Iris pigment epithelial cell (primary cell): ENCODE results near the gene FOXP1.

ENCODE experiments used
- DNase-seq: peaks from one replicate; pipeline ENCODE4 v3.0.0-alpha.2; 2011; ENCODE audit warnings: low read depth

FOXP1 gene

DNA sequence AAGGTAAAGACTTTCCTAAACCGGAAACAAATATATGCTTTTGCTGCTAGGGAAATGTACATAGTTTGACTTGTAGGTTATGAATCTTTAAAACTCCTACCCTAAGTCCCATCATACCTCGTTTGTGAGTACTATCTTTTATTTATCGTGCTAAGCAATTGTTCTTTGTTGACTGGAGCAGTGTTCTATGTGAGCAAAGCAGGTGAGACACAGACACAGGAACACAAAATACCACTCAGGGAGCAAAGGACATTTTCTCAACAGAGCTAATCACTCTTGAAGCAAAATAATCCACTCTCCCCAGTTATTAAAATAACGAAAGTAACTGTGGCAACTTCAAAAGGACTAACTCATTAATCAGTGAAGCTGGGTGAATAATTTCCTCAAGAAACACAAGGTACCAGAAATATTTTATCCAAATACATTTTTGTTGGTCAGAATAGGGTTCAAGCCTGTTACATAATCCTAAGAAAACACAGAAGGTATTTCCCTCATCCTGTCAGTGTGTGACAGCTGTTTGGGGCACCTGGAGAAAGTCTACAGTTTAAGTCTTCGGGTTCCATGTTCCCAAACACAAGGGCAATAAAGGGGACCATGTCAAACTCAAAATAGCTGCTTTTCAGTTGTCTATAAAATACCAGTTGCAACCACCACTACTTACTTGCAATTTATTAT is 407.7 kb downstream of the FOXP1 start:
- DNase-seq = no peak

DNA sequence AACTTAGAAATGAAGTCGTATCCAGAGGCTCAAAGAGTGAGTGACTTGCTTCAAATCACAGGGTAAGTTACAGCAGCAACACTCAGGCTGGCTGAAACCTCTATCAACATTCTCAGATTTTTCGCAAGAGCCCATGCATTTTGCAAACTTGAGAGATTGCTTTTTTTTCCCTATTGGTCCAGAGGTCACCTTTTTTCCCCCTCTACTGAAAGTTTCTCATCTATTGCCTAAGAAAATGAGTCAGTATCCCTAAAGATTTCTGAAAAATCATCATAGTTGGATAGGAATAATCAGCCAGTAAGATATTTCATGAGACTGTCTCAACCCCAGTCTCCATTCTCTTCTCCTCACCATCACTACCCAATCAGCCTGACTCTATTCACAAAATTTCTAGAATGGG is 410.6 kb downstream of the FOXP1 start:
- DNase-seq = peak; percentile 83

DNA sequence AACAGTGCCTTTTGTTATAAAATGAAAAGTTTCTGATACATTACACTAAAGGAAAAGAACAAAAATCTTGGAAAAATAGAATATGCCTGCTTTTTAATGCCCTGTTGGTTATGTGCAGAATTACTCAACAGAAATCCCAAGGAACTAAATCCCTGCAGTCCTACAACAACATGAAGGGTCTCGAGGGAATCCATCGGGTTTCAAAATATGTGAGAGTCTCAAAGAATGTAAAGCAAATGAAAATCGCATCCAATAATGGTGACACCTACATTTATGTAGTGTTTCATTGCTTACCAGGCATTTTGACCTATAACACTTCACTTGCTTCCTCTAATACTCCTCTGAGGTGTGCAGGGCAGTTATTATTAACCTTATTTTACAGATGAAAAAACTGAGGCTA is 411.3 kb downstream of the FOXP1 start:
- no peak for DNase-seq

DNA sequence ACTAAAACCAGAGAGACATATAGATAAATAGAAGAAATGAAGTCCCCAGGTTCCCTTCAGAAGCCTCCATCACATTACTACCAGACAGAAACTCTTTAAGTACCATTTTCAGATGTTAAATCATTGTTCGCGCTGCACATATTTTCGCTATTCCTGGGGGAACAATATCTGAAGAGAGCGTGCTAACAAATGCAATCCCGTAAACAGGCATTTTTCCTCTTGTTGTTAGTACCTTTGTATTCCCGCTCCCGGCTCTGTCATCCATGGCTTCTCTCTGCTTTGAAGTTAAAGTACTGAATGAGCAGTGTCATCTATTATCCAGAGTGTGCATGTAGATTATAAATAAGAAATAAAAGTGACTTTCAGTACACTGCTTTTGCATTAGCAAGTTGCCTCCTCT is 412.3 kb downstream of the FOXP1 start:
- no peak for DNase-seq

DNA sequence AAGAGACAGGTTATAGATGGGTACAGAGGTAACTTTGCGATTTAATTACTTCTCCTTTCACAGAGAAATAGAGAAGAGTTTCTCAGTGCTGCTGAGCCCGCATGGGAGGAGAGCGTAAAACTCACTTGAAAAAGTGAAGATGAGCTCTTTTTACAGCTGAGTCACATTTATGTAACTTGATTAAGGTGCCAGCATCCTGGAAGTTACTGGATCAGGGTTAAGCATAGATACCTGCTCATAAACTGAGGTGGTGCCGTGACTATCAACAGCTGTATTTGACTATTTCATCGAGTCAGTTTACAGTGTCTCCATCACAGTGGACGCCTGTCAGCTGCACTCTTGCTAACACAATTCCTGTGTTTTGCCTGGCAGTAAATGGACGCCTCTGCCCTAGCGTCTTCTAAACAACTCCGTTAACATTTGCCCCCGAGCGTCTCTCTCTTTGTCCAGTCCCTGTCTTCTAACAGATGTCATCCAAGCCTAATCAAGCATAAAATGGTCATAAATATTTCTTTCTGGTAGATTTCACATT is 414.6 kb downstream of the FOXP1 start:
- peak; percentile 40 for DNase-seq

DNA sequence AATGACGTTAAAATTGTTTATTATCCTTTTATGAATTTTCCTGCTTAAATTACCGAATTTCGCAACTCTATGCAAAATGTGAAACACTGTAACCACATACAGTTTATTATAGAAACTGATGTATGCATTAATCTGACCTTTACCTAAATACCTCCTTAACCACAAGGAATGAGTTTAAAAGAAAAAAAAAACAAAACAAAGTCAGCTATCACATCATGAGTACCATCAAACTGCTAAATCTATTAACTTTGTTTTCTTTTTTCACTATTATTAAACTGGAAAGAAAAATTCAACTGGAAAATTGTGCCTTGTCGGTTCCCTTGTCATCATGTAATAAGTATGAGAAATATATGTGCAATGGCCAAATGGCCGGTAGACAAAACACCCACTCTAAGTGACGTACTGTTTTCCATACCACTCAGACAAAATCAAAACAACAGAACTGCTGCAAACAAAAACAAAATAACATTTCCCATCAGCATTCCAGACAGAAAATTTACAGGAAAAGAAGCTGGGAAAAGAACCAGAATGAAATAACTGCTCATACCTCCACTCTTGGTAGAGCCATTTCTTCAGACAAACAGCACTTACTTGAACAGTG is 415.3 kb downstream of the FOXP1 start:
- peak; percentile 74 for DNase-seq

DNA sequence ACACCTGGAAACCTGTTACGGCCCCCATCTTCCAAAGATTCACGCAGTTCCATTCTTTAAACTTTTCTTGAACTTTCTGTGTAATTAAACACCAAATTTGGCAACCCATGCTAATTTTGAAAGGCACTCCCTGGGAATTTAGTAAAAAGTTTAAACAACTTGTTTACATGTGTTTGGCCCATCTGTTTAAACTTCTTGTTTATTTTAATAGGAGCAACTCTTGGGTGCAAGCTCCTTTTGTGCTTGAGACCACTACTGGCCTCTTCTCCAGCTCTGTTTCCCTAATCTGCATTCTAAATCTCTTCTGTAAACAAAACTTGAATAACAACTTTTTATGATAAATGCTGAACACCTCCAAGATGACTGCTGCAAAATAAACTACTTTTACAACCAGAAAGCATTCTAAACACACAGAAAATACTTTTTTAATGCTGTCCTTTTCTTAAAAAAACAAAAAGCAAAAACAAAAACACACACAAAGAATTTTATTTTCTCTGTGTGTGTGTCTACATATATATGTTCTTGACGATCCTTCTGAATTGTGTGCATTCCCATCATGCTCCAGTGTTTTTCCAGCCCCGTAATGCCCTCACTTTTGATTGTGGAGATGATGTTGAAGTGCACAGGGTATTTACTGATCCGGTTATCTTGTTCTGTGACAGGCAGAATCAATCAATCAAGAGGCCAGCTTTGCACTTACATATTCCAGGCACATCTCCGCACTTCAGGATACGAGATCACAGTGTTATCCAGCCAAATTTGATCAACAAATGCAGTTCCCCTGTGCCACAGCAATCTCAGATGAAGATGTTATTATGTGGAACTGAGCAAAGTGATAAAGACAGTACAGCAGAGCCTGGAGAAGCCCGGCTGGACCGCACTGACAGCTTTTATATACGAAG is 416.9 kb downstream of the FOXP1 start:
- no peak for DNase-seq

DNA sequence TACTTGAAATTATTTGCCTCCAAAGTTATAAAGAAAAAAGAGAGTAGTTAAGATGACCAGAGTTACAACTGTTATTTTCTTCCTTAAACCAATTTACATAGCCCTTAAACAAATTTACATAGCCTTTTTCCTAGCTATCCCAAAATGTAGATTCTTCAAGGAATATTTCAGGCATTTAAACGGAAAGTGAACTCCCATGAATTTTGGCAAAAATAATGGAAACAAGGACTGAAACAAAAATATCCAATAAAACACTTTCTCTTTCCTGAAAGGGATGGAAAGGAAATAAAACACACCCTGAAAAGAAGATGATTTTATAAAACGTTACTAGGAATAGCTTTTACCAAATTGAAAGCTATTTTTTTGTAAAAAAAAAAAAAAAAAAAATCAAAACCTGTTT is 418.6 kb downstream of the FOXP1 start:
- DNase-seq = no peak

DNA sequence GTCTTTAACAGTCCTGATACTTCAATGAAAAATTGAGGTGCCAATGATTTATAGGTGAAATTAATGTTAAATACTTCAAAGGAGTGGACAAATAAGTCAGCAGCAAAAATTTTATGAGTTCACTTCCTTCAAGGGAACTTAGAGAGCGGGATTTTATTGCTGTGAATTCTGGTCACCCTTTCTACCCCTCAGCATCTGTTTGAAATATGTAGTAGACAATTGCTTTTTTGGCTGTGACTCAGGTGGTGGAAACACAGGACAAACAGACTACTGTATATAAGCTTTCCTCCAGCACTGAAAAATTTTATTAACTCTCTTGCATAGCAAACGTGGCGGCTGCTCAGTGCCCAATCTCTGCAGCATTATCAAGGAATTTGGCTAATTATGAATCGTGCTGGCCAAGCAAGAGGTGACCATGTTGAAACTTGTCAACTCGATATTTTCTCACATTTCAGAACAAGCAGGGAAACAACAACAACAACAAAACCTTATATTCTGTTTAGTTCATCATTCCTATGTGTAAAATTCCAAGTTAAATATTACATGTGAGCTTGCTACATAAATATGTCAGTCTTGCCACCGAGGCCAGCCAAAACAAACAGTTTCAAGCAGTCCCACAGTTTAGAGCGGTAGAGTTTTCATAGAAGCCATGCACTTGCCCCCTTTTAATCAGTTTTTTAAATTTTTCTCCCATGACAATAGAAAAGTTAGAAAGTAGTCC is 420.2 kb downstream of the FOXP1 start:
- peak; percentile 45 for DNase-seq

DNA sequence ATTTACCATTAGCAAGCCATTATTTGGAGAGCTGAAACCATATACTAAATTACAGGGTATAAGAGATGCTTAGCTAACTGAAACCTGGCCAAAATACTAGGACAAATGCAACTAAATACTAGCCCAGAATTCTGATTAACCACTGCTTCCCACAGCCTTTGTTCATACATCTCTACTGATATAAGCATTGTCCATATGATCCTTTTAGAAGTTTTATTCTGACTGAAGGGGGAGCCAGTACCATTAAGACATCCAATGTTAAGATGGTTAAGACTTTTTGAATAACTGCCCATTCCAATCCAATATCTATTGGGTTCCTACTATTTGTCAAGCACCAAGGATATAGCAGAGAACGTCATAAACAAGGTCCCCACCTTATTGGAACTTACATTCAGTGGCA is 421.3 kb downstream of the FOXP1 start:
- DNase-seq = no peak

DNA sequence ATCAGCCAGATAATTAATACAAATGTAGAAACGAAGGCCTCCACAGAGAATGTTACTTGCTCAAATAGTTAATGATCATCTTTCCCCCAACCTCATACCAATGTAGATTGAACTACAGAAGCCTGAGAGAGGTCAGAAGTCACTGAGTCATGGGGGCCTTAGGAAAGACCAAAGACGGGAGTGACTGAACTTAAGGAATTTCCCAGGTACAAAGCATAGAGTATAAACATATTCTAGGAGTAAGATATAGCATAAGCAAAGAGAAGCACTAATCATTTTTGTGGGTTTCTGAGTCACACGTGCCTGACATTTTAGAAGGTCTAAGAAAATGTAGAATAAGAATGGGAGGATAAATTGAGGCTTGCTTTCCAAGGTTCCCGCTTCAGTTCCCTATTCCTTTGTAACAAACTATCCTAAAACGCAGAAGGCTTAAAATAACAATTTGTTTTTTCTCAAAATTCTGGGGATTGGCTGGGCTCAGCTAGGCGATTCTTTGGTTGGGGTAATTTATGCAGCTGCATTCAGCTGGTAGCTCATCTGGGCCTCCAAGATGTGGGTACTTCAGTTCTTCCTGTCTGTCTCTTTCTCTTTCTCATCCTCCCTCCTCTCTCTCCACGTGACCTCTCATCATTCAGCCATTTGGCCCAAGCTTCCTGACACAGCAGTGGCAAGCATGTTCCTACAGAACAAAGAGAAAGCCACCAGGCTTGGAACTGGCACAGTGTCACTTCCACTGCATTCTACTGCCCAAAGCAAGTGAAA is 422.6 kb downstream of the FOXP1 start:
- DNase-seq = peak; percentile 81

DNA sequence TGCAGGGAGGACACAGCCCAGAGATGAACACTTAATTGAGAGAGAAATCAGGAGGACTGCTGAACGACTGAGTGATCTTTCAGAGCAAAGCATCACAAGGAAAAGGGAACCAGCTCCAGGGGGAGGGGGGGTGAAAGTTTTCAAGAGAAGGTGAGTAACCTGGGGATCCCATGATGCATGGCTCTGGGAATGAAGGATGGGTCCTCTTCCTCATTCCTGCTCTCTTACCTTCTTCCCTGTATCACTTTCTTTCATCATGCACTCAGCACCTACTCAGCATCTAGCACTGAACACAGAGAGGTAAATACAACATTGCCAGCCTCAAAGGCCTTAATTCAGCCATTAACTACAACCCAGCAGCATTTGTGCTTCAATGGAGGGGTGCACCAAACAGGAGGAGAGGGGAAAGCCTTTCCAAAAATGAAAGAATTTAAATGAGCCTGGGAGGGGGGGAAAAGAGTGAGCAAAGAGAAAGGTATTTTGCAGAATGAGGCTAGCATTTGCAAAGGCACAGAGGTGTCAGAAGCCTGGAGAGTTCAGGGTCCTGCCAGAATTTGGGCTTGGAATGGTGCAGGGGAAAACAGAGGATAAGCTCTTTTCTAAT is 427.4 kb downstream of the FOXP1 start:
- DNase-seq = no peak

DNA sequence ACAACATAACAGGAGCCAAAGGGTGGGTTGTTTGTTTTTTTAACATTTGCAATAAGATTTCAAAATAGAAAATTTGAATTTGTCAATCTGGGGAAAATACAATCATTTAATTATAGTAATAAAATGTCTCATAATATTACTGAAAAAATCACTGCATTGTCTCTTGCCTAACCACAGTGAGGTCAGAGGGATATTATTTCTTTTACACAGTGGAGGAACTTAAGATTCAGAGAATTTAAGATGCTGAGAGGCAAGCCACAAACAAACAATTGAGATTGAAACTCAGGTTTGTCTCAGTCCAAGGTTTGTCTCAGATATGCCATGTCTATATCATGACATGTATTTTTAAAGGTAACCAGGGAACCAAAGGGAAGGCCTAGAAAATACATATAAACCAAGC is 428.7 kb downstream of the FOXP1 start:
- DNase-seq = no peak

DNA sequence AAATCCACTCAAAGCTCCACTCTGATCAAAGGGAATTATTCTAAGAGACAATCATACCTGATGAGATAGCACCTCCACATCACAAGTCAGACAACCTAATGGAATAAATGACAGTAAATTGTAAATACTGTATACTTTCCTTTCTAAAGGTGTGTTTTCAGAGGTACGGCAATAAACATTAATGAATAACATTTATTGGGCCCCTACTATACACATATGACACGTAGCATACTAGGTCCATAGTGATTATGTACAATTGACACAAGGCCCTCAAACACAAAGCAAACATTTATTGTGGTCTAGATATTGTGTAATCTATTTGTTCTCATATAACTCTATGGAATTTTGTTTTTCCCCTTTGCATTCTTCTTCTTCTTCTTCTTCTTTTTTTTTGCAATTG is 429.8 kb downstream of the FOXP1 start:
- no peak for DNase-seq

DNA sequence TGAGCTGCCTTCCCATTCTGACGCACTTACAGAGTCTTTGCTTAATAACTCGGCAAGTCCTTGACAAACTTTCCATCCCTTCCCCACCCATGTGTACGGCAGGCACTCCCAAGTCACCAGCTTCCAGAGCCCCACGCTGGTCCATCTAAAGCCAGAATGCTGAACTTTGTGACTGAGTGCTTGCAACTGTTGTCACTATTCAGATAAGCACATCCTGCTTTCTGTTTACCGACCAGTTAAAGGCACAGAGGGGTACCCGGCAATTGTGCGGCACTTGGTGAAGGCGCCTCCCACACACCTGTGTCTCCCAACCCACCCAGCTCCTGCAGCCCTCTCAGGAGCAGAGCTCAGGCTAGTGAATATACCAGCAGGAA is 430.6 kb downstream of the FOXP1 start:
- DNase-seq = no peak

DNA sequence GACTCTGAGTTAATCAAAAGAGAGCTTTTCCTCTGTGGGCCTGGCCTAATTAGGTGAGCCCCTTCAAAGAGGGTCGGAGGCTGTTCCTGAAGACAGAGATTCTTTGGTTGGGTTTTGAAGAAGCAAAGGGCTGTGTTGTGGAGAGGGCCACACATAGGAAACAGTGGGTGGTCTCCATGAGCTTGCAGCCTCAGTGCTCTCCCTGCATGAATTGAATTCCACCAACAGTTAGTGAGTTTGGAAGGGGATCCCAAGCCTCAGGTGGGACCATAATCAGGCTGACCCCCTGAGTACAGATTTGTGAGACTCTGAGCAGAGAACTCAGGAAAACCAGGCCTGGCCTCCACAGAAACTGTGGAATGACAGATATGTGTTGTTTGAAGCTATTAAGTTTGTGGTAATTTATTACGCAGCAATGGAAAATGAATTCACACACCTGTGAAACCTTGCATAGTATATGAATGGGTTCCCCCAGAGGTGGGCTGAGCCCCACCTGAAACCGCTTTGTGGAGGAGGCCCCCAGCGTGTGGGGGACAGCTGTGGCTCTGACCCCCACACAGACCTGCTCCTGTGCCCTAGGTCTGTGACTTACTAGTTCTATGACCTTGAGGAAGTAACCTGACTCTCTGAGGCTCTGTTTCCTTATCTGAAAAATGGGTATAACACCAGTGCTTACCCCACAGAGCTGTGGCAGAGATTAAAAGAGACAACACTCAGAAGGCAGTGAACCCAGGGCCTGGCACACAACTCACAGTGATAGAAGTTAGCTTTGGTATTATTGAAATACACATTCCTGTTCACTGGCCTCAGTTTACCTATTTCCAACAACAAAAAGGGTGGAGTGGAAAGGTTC is 431.3 kb downstream of the FOXP1 start:
- no peak for DNase-seq

DNA sequence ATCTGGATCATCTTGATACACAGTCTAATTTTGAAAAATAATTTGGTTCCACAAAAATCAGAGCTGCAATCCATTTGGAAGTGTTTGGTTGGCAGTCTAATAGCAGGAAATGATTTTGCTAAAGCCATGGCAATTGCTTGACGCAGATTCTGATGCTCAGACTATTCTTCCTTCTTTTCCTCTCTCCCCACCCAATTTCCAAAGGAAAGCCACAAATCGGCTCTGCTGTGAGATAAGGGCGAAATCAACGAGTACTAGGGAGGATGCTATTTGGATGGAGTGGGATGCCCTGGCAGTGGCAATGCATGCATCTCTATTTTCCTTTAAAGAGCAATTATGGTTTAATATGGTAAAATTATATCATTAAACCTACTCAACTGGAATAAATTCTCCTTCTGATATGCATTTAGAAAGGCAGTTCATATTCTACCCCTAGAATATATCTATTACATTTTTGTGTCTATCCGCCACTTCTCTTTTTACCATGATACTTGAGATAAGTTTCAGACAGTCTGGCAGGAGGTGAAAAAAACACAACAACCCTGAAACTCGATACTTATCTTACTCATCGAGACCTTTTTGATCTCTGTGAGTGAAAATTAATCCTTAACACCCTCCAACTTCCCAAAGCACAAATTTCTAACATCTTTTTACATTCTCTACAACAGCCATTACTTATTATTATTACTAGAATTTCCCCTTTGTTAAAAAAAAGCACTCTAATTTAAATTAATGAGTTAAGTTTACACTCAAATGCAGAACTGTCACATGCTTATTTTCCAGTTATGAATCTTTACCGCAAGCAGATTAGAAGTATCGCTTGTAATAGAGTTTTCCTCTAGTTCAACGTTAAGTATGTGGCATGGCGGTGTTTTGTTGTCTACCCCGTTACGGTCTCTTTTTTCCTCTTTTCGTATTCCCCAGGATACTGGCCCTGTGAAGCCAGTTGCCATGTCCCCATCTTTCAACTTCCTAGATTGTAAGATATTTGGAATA is 433.3 kb downstream of the FOXP1 start:
- peak; percentile 71 for DNase-seq

DNA sequence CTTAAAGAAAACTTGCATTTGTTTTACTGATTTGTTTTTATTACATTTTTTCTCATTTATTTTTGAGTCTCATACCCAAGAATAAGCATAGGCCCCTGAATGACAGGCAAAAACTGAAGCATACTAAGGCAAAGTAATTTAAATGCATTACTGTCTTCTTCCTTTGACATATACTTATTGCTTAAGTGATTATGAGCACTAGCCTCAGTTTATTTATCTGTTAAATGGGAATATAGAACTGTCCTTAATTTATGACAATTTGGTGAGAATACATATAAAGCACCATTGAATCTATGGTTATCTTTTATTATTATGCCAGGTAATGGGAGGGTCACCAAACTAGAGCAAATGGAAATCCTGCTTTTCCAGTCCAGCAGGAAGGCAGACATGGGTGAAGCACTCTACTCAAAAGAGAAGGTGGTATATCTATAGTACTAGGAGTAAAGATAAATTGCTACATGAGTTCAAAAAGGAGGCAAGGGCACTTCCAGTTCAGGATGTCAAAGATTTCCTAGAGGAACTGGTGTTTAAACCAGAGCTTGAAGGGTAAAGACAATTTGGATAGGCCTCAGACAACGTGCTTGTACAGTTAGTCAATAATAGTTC is 435.0 kb downstream of the FOXP1 start:
- DNase-seq = no peak
